Panc1 (cell line): ENCODE measurements around the gene HUS1B. TPM values are rescaled to one million over a fixed set of nuclear protein-coding genes. Genes with fewer than 3 reads are reported as not detected.

Experiments used
- ATAC-seq: fragments of 200-7000 bp; cut with Tn5 transposase; 2 replicates; pipeline ENCODE4 v1.9.1; 2020; ENCODE audit warnings: mild to moderate bottlenecking, moderate library complexity
- BruUV-seq: library from RNA; stranded (reverse); fragments of 400-500 nt; replicated peaks from 2 replicates; lab custom pipeline; 2021; lab: Mats Ljungman, UMichigan
- CTCF ChIA-PET: fragments of 300-600 bp; sonication (Branson Sonifier 250); formaldehyde crosslinking; loops from one replicate; lab custom pipeline; 2022; ENCODE audit warnings: antibody characterized with exemption; lab: Charles Lee
- POLR2A ChIA-PET: fragments of 300-600 bp; sonication (Branson Sonifier 250); formaldehyde crosslinking; loops from one replicate; lab custom pipeline; 2022; ENCODE audit warnings: antibody characterized with exemption; lab: Charles Lee
- DNase-seq: peaks from one replicate; pipeline ENCODE4 v3.0.0-alpha.2; 2010; ENCODE audit warnings: low read depth, low spot score
- H3K27ac ChIP-seq: 2 replicates; pipeline ENCODE4 v1.5.1; 2011; ENCODE audit warnings: mild to moderate bottlenecking, low read length, inconsistent platforms
- H3K27me3 ChIP-seq: fragments of 200-500 bp; sonication (Bioruptor generic); 2 replicates; pipeline ENCODE4 v1.6.0; 2014; ENCODE audit warnings: low read length, inconsistent platforms; ENCODE audit not compliant: control insufficient read depth, insufficient read depth
- H3K36me3 ChIP-seq: fragments of 200-500 bp; sonication (Bioruptor generic); 2 replicates; pipeline ENCODE4 v1.5.1; 2014; ENCODE audit warnings: inconsistent platforms, mild to moderate bottlenecking, low read length, moderate library complexity; ENCODE audit not compliant: control insufficient read depth, insufficient read depth
- H3K4me1 ChIP-seq: 2 replicates; pipeline ENCODE4 v1.5.1; 2011; ENCODE audit warnings: inconsistent platforms, mild to moderate bottlenecking, low read length, moderate library complexity; ENCODE audit not compliant: control insufficient read depth, insufficient read depth
- H3K4me3 ChIP-seq, 2 experiments: 2 replicates each; pipeline ENCODE4 v1.5.1; 2011 to 2012; ENCODE audit warnings: low read depth in 2 of 2, low read length in 2 of 2, mild to moderate bottlenecking in 2 of 2, inconsistent platforms in 1 of 2, moderate library complexity in 1 of 2
- H3K9me3 ChIP-seq: fragments of 200-500 bp; sonication (Bioruptor generic); 2 replicates; pipeline ENCODE4 v1.5.1; 2014; ENCODE audit warnings: low read depth, mild to moderate bottlenecking, inconsistent platforms, low read length, moderate library complexity; ENCODE audit not compliant: control insufficient read depth, insufficient read depth
- CTCF ChIP-seq: fragments of 450-650 bp; IDR thresholded peaks from 2 replicates; pipeline ENCODE4 v1.5.1; 2017; ENCODE audit warnings: mild to moderate bottlenecking
- POLR2AphosphoS5 ChIP-seq: IDR thresholded peaks from 2 replicates; pipeline ENCODE4 v1.6.1; 2012; ENCODE audit warnings: mild to moderate bottlenecking, low read depth, low read length, moderate library complexity
- REST ChIP-seq, 2 experiments: IDR thresholded peaks; 2 replicates each; pipeline ENCODE4 v1.6.1; 2011 to 2012; ENCODE audit warnings: low read depth in 2 of 2, control low read depth in 1 of 2, low read length in 1 of 2, mild to moderate bottlenecking in 1 of 2, moderate library complexity in 1 of 2; ENCODE audit not compliant: insufficient read depth in 1 of 2
- SIN3A ChIP-seq: IDR thresholded peaks from 2 replicates; pipeline ENCODE4 v1.6.1; 2012; ENCODE audit warnings: low read depth, mild to moderate bottlenecking, low read length, moderate library complexity, borderline replicate concordance; ENCODE audit not compliant: insufficient read depth
- TCF7L2 ChIP-seq: IDR thresholded peaks from 2 replicates; pipeline ENCODE4 v1.6.1; 2011; ENCODE audit warnings: mild to moderate bottlenecking, low read depth, low read length, inconsistent platforms
- in situ Hi-C: cut with HindIII; loops from 2 replicates; pipeline ENCODE4 v1.10.0; 2016; ENCODE audit warnings: low sequenced_read_pairs, low pct_unique_long_range_greater_than_20kb
- intact Hi-C: fragments of 100-400 bp; cut with micrococcal nuclease; formaldehyde crosslinking; loops from one replicate; pipeline ENCODE4 v1.10.0; 2022; ENCODE audit not compliant: unreplicated experiment
- total RNA-seq: library from RNA; stranded (reverse); gene quantifications from one replicate; pipeline ENCODE4 v1.2.1, GENCODE V29; 2021; ENCODE audit not compliant: unreplicated experiment

The HUS1B gene
- total RNA-seq, 1 experiment from 2014 or later, result 0.74 TPM

- H3K27me3 ChIP-seq, result no peaks in the 10 kb centered on the region
Observed at GRCh38 chr6:635233-635632, 21.7 kb downstream of the HUS1B start.

GRCh38 chr6:633611-634010 is 23.3 kb downstream of the HUS1B start:
- H3K36me3 ChIP-seq, result no peaks in the 10 kb centered on the region; the same call in 1 of the 2 replicates
- intact Hi-C loops, result no loop called here
- H3K27ac ChIP-seq, result no peak overlapping the region
- no peaks in the 10 kb centered on the region for H3K9me3 ChIP-seq
- TF ChIP-seq SIN3A (no peak), POLR2AphosphoS5 (no peak), REST (IDR thresholded peaks at IDR 0.05; ENCODE audit: insufficient read depth in 1 of 2, low read depth in 2 of 2, low read length in 1 of 2) (no peak), TCF7L2 (no peak), CTCF (no peak)
- ChIA-PET CTCF (no interaction called here), POLR2A (no interaction called here)
- BruUV-seq, result no TSS peak
- H3K27me3 ChIP-seq, result no peaks in the 10 kb centered on the region
- H3K4me1 ChIP-seq, result no peaks in the 10 kb centered on the region
- no peak for ATAC-seq
- no peak overlapping the region for H3K4me3 ChIP-seq
- in situ Hi-C loops, result no loop called here
- no peak for DNase-seq

More at GRCh38 chr6:635233-635632, 21.7 kb downstream of the HUS1B start:
- H3K27ac ChIP-seq, result no peak overlapping the region
- H3K4me3 ChIP-seq, result no peak overlapping the region
- ATAC-seq (no peak), DNase-seq (no peak)
- ChIA-PET CTCF (no interaction called here), POLR2A (no interaction called here)
- BruUV-seq, result no TSS peak
- H3K4me1 ChIP-seq, result no peaks in the 10 kb centered on the region
- no peaks in the 10 kb centered on the region for H3K9me3 ChIP-seq
- no peaks in the 10 kb centered on the region; the same call in 1 of the 2 replicates for H3K36me3 ChIP-seq
- TF ChIP-seq POLR2AphosphoS5, result no peak
- no peak for TF ChIP-seq SIN3A
- TF ChIP-seq REST (IDR thresholded peaks at IDR 0.05; ENCODE audit: insufficient read depth in 1 of 2, low read depth in 2 of 2, low read length in 1 of 2), result no peak
- TF ChIP-seq CTCF, result no peak
- TF ChIP-seq TCF7L2, result no peak
- in situ Hi-C loops (no loop called here), intact Hi-C loops (no loop called here)
